Colonic mucosa (tissue), 4 donors: ENCODE data around the gene TFAM. TPM values are rescaled to one million over a fixed set of nuclear protein-coding genes. Genes with fewer than 3 reads are reported as not detected.

ENCODE experiments used
- DNase-seq: peaks from one replicate; pipeline ENCODE4 v3.0.0-alpha.2; 2020
- H3K27ac ChIP-seq: fragments of 200-600 bp; one replicate; pipeline ENCODE4 v1.8.0; 2021
- H3K27me3 ChIP-seq: fragments of 200-600 bp; one replicate; pipeline ENCODE4 v1.8.0; 2021
- H3K36me3 ChIP-seq: fragments of 200-600 bp; one replicate; pipeline ENCODE4 v1.8.0; 2021
- H3K4me1 ChIP-seq: fragments of 200-600 bp; one replicate; pipeline ENCODE4 v1.8.0; 2021; ENCODE audit warnings: mild to moderate bottlenecking
- H3K4me3 ChIP-seq: fragments of 200-600 bp; one replicate; pipeline ENCODE4 v1.8.0; 2021
- H3K9ac ChIP-seq, 2 donors: one replicate each; pipeline ENCODE4 v1.7.0; 2013; ENCODE audit warnings: control low read depth in 2 of 2, low read depth in 2 of 2, low read length in 2 of 2
- H3K9me3 ChIP-seq: fragments of 200-600 bp; one replicate; pipeline ENCODE4 v1.8.0; 2021
- intact Hi-C: fragments of 100-400 bp; cut with DNase I; formaldehyde crosslinking; loops from one replicate; pipeline ENCODE4 v1.14.1; 2022
- total RNA-seq, 2 donors: library from RNA; stranded (reverse); fragmentation: NEBNext Ultra II Directional in 1 of 2; extraction: Animal tissue kit (Norgen Biotek cat#: 25700) in 1 of 2; gene quantifications; one replicate each; pipeline ENCODE4 v1.2.1, GENCODE V29; 2021
- TF ChIP-seq, protein P1 (sequence below): fragments of 200-600 bp; IDR thresholded peaks from one replicate; pipeline ENCODE4 v1.8.0; 2022; ENCODE audit warnings: antibody characterized with exemption, mild to moderate bottlenecking
- donor health status: healthy.
- donor health status: DM: no; HTN: no; CAD: no.
- donor health status: DM: no; HTN: no; CAD: no.

The TFAM gene
- total RNA-seq, 2 donors from 2014 or later = 52.6 to 63.1 TPM

- no peaks in the 10 kb centered on the region for H3K9me3 ChIP-seq
- H3K9ac ChIP-seq = no peak overlapping the region
- no peaks in the 10 kb centered on the region for H3K4me1 ChIP-seq
- TF ChIP-seq, protein P1, sequence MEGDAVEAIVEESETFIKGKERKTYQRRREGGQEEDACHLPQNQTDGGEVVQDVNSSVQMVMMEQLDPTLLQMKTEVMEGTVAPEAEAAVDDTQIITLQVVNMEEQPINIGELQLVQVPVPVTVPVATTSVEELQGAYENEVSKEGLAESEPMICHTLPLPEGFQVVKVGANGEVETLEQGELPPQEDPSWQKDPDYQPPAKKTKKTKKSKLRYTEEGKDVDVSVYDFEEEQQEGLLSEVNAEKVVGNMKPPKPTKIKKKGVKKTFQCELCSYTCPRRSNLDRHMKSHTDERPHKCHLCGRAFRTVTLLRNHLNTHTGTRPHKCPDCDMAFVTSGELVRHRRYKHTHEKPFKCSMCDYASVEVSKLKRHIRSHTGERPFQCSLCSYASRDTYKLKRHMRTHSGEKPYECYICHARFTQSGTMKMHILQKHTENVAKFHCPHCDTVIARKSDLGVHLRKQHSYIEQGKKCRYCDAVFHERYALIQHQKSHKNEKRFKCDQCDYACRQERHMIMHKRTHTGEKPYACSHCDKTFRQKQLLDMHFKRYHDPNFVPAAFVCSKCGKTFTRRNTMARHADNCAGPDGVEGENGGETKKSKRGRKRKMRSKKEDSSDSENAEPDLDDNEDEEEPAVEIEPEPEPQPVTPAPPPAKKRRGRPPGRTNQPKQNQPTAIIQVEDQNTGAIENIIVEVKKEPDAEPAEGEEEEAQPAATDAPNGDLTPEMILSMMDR = no peak
- DNase-seq = no peak
- H3K4me3 ChIP-seq = no peak overlapping the region
- H3K27ac ChIP-seq = no peak overlapping the region
- H3K27me3 ChIP-seq = no peaks in the 10 kb centered on the region
- intact Hi-C loops = no loop called here
- no peaks in the 10 kb centered on the region for H3K36me3 ChIP-seq
These were observed 28.5 kb upstream of the TFAM start for GRCh38 chr10:58356756-58357155.

- no peak for DNase-seq
- H3K27ac ChIP-seq = no peak overlapping the region
These were observed 26.8 kb upstream of the TFAM start for GRCh38 chr10:58358314-58358933.

DNA sequence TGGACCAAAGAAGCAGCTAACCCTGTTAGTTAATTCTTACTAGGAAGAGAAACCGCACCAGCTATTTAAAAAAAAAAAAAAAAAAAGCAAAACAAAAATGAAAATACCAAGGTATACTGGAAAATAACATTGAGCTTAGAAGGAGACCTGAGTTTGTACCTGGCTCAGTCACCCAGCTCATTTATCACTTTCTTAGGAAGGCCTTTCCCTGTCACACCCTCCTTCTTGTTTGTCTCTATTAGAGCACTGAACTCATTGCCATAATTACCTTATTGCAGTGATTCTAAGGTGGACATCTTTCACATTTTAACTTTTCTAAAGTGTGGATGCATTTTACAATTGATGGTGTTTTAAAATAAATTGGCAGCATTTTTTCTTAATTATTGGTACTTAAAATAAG lies 26.3 kb upstream of the TFAM start:
- H3K36me3 ChIP-seq = no peaks in the 10 kb centered on the region

More at GRCh38 chr10:58358314-58358933, 26.8 kb upstream of the TFAM start:
- no peaks in the 10 kb centered on the region for H3K27me3 ChIP-seq
- TF ChIP-seq, protein P1 = no peak
- no peaks in the 10 kb centered on the region for H3K36me3 ChIP-seq
- H3K4me1 ChIP-seq = no peaks in the 10 kb centered on the region
- H3K9ac ChIP-seq = no peak overlapping the region
- intact Hi-C loops = no loop called here
- no peak overlapping the region for H3K4me3 ChIP-seq
- no peaks in the 10 kb centered on the region for H3K9me3 ChIP-seq

DNA sequence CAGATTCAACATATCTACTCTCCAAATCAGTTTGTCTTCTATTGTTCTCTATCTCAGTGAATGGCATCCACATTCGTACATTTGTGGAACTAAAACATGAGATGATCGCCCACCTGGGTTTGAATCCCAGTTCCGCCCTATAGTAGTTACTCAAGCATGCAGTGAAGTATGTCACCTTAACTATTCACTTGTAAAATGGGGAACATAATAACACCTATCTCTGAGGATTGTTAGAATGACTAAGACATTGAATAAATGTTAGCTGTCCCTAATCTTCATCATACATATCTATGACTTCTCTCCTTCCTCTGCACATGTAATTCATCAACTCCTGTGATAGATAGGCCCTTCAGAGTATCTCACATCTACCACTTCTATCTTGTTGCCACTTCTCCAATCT lies 25.7 kb upstream of the TFAM start:
- no peak overlapping the region for H3K9ac ChIP-seq
- intact Hi-C loops = no loop called here
- H3K27me3 ChIP-seq = no peaks in the 10 kb centered on the region
- TF ChIP-seq, protein P1 = no peak
- H3K27ac ChIP-seq = no peak overlapping the region
- H3K4me3 ChIP-seq = no peak overlapping the region
- DNase-seq = no peak
- no peaks in the 10 kb centered on the region for H3K9me3 ChIP-seq
- no peaks in the 10 kb centered on the region for H3K4me1 ChIP-seq
- H3K36me3 ChIP-seq = no peaks in the 10 kb centered on the region

More for the DNA sequence above, 26.3 kb upstream of the TFAM start:
- no peak for DNase-seq
- intact Hi-C loops = no loop called here
- TF ChIP-seq, protein P1 = no peak
- Histone ChIP-seq H3K27ac (no peak overlapping the region), H3K4me3 (no peak overlapping the region), H3K9ac (no peak overlapping the region), H3K4me1 (no peaks in the 10 kb centered on the region), H3K9me3 (no peaks in the 10 kb centered on the region), H3K27me3 (no peaks in the 10 kb centered on the region)

GRCh38 chr10:58360412-58361004 lies 24.7 kb upstream of the TFAM start:
- no peak overlapping the region for H3K27ac ChIP-seq
- TF ChIP-seq, protein P1 = no peak
- H3K9ac ChIP-seq = no peak overlapping the region
- H3K9me3 ChIP-seq = no peaks in the 10 kb centered on the region
- H3K27me3 ChIP-seq = no peaks in the 10 kb centered on the region
- no peak overlapping the region for H3K4me3 ChIP-seq
- H3K36me3 ChIP-seq = no peaks in the 10 kb centered on the region
- no peak for DNase-seq
- intact Hi-C loops = no loop called here
- H3K4me1 ChIP-seq = no peaks in the 10 kb centered on the region
